Ovary (tissue), 3 donors: ENCODE data around the gene SLC24A4.

ENCODE experiments used
- POLR2A ChIP-seq: fragments of 450-650 bp; IDR thresholded peaks from one replicate; pipeline ENCODE4 v1.6.1; 2017; ENCODE audit warnings: antibody characterized with exemption, mild to moderate bottlenecking, moderate library complexity
- TF ChIP-seq, protein P1 (sequence below), 3 donors: fragments of 450-650 bp in 2 of 3; fragments of 200-600 bp in 1 of 3; IDR thresholded peaks; one replicate each; pipeline versions ENCODE4 v1.5.1 to v1.8.0; 2016 to 2022; ENCODE audit warnings: antibody characterized with exemption in 3 of 3, mild to moderate bottlenecking in 1 of 3
- donor health status: DM: no; HTN: no; CAD: no.

DNA sequence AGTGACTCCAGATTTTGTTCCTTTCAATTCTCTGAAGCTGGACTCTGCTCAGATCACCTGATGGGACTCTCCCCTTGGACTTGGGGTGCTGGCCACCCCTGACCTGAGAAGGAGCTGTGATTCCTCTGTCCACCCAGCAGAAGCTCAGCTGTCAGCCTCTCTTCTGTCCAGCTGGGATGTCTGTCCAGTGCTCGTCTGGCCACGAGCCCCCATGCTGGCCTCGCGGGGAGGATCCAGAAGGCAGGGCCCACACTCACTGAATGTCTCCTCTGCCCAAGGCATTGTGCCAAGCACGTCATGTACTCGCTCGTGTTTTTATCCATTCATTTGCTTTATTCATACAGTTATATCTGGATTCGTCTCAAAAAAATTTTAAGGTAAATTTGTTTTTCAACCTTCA lies 14.2 kb upstream of the SLC24A4 start:
- TF ChIP-seq, protein P1, sequence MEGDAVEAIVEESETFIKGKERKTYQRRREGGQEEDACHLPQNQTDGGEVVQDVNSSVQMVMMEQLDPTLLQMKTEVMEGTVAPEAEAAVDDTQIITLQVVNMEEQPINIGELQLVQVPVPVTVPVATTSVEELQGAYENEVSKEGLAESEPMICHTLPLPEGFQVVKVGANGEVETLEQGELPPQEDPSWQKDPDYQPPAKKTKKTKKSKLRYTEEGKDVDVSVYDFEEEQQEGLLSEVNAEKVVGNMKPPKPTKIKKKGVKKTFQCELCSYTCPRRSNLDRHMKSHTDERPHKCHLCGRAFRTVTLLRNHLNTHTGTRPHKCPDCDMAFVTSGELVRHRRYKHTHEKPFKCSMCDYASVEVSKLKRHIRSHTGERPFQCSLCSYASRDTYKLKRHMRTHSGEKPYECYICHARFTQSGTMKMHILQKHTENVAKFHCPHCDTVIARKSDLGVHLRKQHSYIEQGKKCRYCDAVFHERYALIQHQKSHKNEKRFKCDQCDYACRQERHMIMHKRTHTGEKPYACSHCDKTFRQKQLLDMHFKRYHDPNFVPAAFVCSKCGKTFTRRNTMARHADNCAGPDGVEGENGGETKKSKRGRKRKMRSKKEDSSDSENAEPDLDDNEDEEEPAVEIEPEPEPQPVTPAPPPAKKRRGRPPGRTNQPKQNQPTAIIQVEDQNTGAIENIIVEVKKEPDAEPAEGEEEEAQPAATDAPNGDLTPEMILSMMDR (IDR thresholded peaks at IDR 0.05), result no peak
- no peak for TF ChIP-seq POLR2A
